Skin epidermis (tissue), 12 donors: Measurements from ENCODE around the gene RAP1B.
"Not testable (repeated sequence)": the region's sequence is repeated elsewhere in the genome, so short reads cannot be mapped to it uniquely, and the experiment has no call there.

Experiments used
- H3K27ac ChIP-seq, 21 experiments: fragments of 200-600 bp; sonication (generic) in 11 of 21; one replicate each; pipeline ENCODE4 v1.5.0; 2020; ENCODE audit warnings: mild to moderate bottlenecking in 3 of 21, inconsistent platforms in 2 of 21, moderate library complexity in 2 of 21
- H3K4me3 ChIP-seq, 7 experiments: fragments of 200-600 bp; sonication (generic) in 2 of 7; one replicate each; pipeline ENCODE4 v1.5.0; 2020; ENCODE audit warnings: inconsistent platforms in 2 of 7, mild to moderate bottlenecking in 2 of 7, moderate library complexity in 1 of 7

The RAP1B gene

DNA sequence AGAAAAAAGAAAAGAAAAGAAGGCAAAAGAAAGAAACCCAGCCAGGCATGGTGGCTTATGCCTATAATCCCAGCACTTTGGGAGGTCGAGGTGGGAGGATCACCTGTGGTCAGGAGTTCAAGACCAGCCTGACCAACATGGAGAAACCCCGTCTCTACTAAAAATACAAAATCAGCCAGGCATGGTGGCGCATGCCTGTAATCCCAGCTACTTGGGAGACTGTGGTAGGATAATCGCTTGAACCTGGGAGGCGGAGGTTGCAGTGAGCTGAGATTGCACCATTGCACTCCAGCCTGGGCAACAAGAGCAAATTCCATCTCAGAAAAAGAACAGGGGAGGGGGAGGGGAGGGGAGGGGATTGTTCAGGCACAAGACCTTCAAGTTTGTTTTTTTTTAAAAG is 66.2 kb downstream of the RAP1B start:
- H3K27ac ChIP-seq, result peak overlapping the region in 13 of 21 experiments; percentile 9 to 65 (median 35)
- not testable (repeated sequence) for H3K4me3 ChIP-seq

- peak overlapping the region; percentile 81 to 100 (median 91) for H3K4me3 ChIP-seq
- peak overlapping the region in 20 of 21 experiments; percentile 23 to 92 (median 84) for H3K27ac ChIP-seq
Measured at GRCh38 chr12:68686262-68686594, 75.5 kb downstream of the RAP1B start.

- H3K27ac ChIP-seq, result peak within 1 kb of the TSS; percentile 59 to 92 (median 83)
- peak within 1 kb of the TSS; percentile 81 to 100 (median 91) for H3K4me3 ChIP-seq
Measured at GRCh38 chr12:68686595-68687521, 76.2 kb downstream of the RAP1B start, which contains the start of gene NUP107. Gene NUP107 (plus strand): TSS chr12:68686978. CDS start chr12:68687066, 88 bp downstream.

DNA sequence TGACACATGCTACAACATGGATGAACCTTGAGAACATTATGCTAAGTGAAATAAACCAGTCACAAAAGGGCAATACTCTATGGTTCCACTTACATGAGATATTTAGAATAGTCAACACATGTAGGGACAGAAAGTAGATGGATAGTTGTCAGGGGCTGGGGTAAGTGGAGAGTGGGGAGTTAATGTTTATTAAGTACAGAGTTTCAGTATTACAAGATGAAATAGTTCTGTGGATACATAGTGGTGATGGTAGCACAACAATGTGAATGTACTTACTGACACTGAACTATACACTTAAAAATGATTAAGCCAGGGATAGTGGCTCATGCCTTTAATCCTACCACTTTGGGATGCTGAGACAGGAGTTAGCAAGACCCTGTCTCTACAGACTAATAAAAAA is 84.8 kb downstream of the RAP1B start:
- Histone ChIP-seq H3K4me3 (no peak overlapping the region), H3K27ac (no peak overlapping the region)

DNA sequence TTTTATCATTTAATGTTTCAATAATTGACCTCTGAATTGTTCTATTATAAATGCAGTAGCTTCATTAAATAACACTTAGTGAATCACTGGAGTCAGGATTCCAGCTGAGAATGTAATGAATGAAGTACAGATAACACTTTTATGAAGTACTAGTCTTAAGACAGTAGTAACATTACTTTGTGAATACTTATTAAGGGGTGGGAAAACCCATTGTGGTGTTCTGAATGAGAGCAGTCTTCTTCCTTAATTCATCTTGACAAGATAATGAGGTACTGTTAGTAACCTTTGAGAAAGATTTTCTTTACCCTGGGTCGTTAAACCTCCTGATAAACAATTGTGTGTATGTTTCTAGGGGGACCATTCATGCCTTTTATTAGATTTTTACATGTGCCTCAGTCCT is 88.8 kb downstream of the RAP1B start:
- Histone ChIP-seq H3K27ac (no peak overlapping the region), H3K4me3 (no peak overlapping the region)
